H9 (cell line): ENCODE results near the gene GSTM3. TPM values are rescaled to one million over a fixed set of nuclear protein-coding genes. Genes with fewer than 3 reads are reported as not detected.

Experiments
- DNase-seq: peaks from one replicate; pipeline ENCODE4 v3.0.0-alpha.2; 2017
- H2AFZ ChIP-seq: one replicate; pipeline ENCODE4 v1.6.1; 2013; ENCODE audit warnings: mild to moderate bottlenecking, low read length, control low read depth, moderate library complexity
- H2AK5ac ChIP-seq: 2 replicates; pipeline ENCODE4 v1.6.1; 2013; ENCODE audit warnings: low read length, control low read depth, mixed read lengths; ENCODE audit not compliant: insufficient read length
- H2BK120ac ChIP-seq: one replicate; pipeline ENCODE4 v1.6.1; 2013; ENCODE audit warnings: low read depth, mild to moderate bottlenecking, low read length, control low read depth, inconsistent platforms; ENCODE audit not compliant: poor library complexity, severe bottlenecking
- H2BK12ac ChIP-seq: 2 replicates; pipeline ENCODE4 v1.6.1; 2013; ENCODE audit warnings: low read length, control low read depth, mixed read lengths, low read depth; ENCODE audit not compliant: insufficient read length
- H2BK15ac ChIP-seq: 2 replicates; pipeline ENCODE4 v1.6.1; 2013; ENCODE audit warnings: low read depth, low read length, control low read depth
- H2BK20ac ChIP-seq: one replicate; pipeline ENCODE4 v1.6.1; 2013; ENCODE audit warnings: low read depth, mild to moderate bottlenecking, low read length, control low read depth, inconsistent platforms; ENCODE audit not compliant: poor library complexity, severe bottlenecking
- H2BK5ac ChIP-seq: 2 replicates; pipeline ENCODE4 v1.6.1; 2013; ENCODE audit warnings: low read length, control low read depth, mixed read lengths; ENCODE audit not compliant: insufficient read length
- H3K14ac ChIP-seq: 2 replicates; pipeline ENCODE4 v1.6.1; 2013; ENCODE audit warnings: low read length, control low read depth; ENCODE audit not compliant: insufficient read depth
- H3K18ac ChIP-seq: 2 replicates; pipeline ENCODE4 v1.6.1; 2013; ENCODE audit warnings: low read depth, mild to moderate bottlenecking, mixed read lengths, low read length, control low read depth; ENCODE audit not compliant: insufficient read length
- H3K23ac ChIP-seq: 2 replicates; pipeline ENCODE4 v1.6.1; 2013; ENCODE audit warnings: low read length, control low read depth, mixed read lengths, low read depth; ENCODE audit not compliant: insufficient read length
- H3K23me2 ChIP-seq: 2 replicates; pipeline ENCODE4 v1.6.1; 2013; ENCODE audit warnings: low read depth, mild to moderate bottlenecking, mixed read lengths, low read length, control low read depth; ENCODE audit not compliant: insufficient read length, poor library complexity, severe bottlenecking
- H3K27ac ChIP-seq: 2 replicates; pipeline ENCODE4 v1.5.1; 2013; ENCODE audit warnings: low read length, control low read depth, mixed read lengths, low read depth; ENCODE audit not compliant: insufficient read length
- H3K27me3 ChIP-seq: 2 replicates; pipeline ENCODE4 v1.6.1; 2013; ENCODE audit warnings: low read length, control low read depth, inconsistent platforms; ENCODE audit not compliant: insufficient read depth
- H3K4ac ChIP-seq: 2 replicates; pipeline ENCODE4 v1.6.1; 2013; ENCODE audit warnings: low read depth, mild to moderate bottlenecking, control low read depth, inconsistent platforms, low read length, moderate library complexity
- H3K4me1 ChIP-seq: 2 replicates; pipeline ENCODE4 v1.6.1; 2013; ENCODE audit warnings: low read length, control low read depth, inconsistent platforms; ENCODE audit not compliant: insufficient read depth
- H3K4me2 ChIP-seq: 2 replicates; pipeline ENCODE4 v1.6.1; 2013; ENCODE audit warnings: low read length, control low read depth, mixed read lengths; ENCODE audit not compliant: insufficient read length, insufficient read depth
- H3K56ac ChIP-seq: 2 replicates; pipeline ENCODE4 v1.6.1; 2013; ENCODE audit warnings: low read depth, mild to moderate bottlenecking, mixed read lengths, low read length, control low read depth; ENCODE audit not compliant: insufficient read length
- H3K79me1 ChIP-seq: 2 replicates; pipeline ENCODE4 v1.6.1; 2013; ENCODE audit warnings: low read depth, mild to moderate bottlenecking, moderate library complexity, low read length, control low read depth, inconsistent platforms; ENCODE audit not compliant: insufficient read depth, poor library complexity, severe bottlenecking
- H3K79me2 ChIP-seq: 2 replicates; pipeline ENCODE4 v1.6.1; 2013; ENCODE audit warnings: low read length, control low read depth, inconsistent platforms; ENCODE audit not compliant: insufficient read depth
- H3K9ac ChIP-seq: 2 replicates; pipeline ENCODE4 v1.6.1; 2013; ENCODE audit warnings: low read length, control low read depth, mixed read lengths; ENCODE audit not compliant: insufficient read length; ENCODE audit errors: extremely low read depth
- H3K9me3 ChIP-seq: one replicate; pipeline ENCODE4 v1.6.1; 2013; ENCODE audit warnings: low read depth, low read length, inconsistent platforms; ENCODE audit not compliant: control insufficient read depth
- H3T11ph ChIP-seq: one replicate; pipeline ENCODE4 v1.6.1; 2013; ENCODE audit warnings: mild to moderate bottlenecking, low read length, control low read depth, inconsistent platforms
- H4K20me1 ChIP-seq: one replicate; pipeline ENCODE4 v1.6.1; 2013; ENCODE audit not compliant: control insufficient read depth, insufficient read length, insufficient read depth
- H4K5ac ChIP-seq: 2 replicates; pipeline ENCODE4 v1.6.1; 2013; ENCODE audit warnings: low read depth, mild to moderate bottlenecking, mixed read lengths, low read length, control low read depth; ENCODE audit not compliant: insufficient read length
- H4K8ac ChIP-seq: replicated peaks from 2 replicates; pipeline ENCODE4 v1.6.1; 2013; ENCODE audit warnings: low read length, control low read depth, mixed read lengths, low read depth; ENCODE audit not compliant: insufficient read length
- H4K91ac ChIP-seq: 2 replicates; pipeline ENCODE4 v1.6.1; 2013; ENCODE audit warnings: low read depth, mild to moderate bottlenecking, moderate library complexity, mixed read lengths, low read length, control low read depth; ENCODE audit not compliant: insufficient read length
- H3K27ac Mint-ChIP-seq, 3 experiments: 2 replicates in 2 of 3; 3 replicates in 1 of 3; pipeline ENCODE4 v1.8.0; 2020 to 2021; ENCODE audit warnings: mixed read lengths in 3 of 3, mild to moderate bottlenecking in 1 of 3, moderate library complexity in 1 of 3
- H3K27me3 Mint-ChIP-seq: 2 replicates; pipeline ENCODE4 v1.8.0; 2021; ENCODE audit warnings: low read depth, mild to moderate bottlenecking, moderate library complexity, mixed read lengths
- H3K36me3 Mint-ChIP-seq, 3 experiments: 2 replicates in 2 of 3; 3 replicates in 1 of 3; pipeline ENCODE4 v1.8.0; 2020 to 2021; ENCODE audit warnings: low read depth in 3 of 3, mixed read lengths in 3 of 3; ENCODE audit not compliant: insufficient read depth in 1 of 3
- H3K4me1 Mint-ChIP-seq, 2 experiments: 2 replicates each; pipeline ENCODE4 v1.8.0; 2020; ENCODE audit warnings: mixed read lengths in 2 of 2
- H3K4me3 Mint-ChIP-seq, 2 experiments: 2 replicates in 1 of 2; 3 replicates in 1 of 2; pipeline ENCODE4 v1.8.0; 2020 to 2021; ENCODE audit warnings: mild to moderate bottlenecking in 2 of 2, mixed read lengths in 2 of 2, moderate library complexity in 1 of 2
- H3K9me3 Mint-ChIP-seq, 2 experiments: 2 replicates in 1 of 2; 3 replicates in 1 of 2; pipeline ENCODE4 v1.8.0; 2020; ENCODE audit warnings: mild to moderate bottlenecking in 2 of 2, mixed read lengths in 2 of 2, moderate library complexity in 1 of 2
- CTCF ChIP-seq: fragments of 200-600 bp; sonication (generic); conservative IDR thresholded peaks from 3 replicates; pipeline ENCODE4 v1.8.0; 2021; ENCODE audit warnings: antibody characterized with exemption, mild to moderate bottlenecking
- WGBS: extraction: QIAGEN DNeasy Blood & Tissue Kit; methylation state at CpG from one replicate; pipeline ENCODE4 v1.1.7; 2013; ENCODE audit warnings: missing lambda C conversion rate, low lambda C conversion rate, mixed read lengths; ENCODE audit not compliant: insufficient read length; ENCODE audit errors: extremely low coverage; 5-methylcytosine and 5-hydroxymethylcytosine counted together
- total RNA-seq: library from RNA; stranded (reverse); gene quantifications from 2 replicates; pipeline ENCODE4 v1.2.1, GENCODE V29; 2021

The GSTM3 gene
- total RNA-seq, 1 experiment from 2014 or later, result 3.5 TPM

- Mint-ChIP-seq H3K36me3 (peaks cover 2 to 5% (median 4%) of the 10 kb centered on the region in 3 experiments; a peak in 4 of 7 replicates), H3K27me3 (peaks cover 25% of the 10 kb centered on the region), H3K4me1 (peaks cover 9 to 22% of the 10 kb centered on the region in 2 experiments; a peak in 3 of 4 replicates), H3K9me3 (peaks cover 11 to 17% of the 10 kb centered on the region in 2 experiments), H3K4me3 (no peak overlapping the region), H3K27ac (no peak overlapping the region)
- H3K4ac ChIP-seq, result no peak overlapping the region
- H3K23me2 ChIP-seq, result no peaks in the 10 kb centered on the region
- no peak overlapping the region for H3K27ac ChIP-seq
- H3K79me2 ChIP-seq, result no peaks in the 10 kb centered on the region
- H3K23ac ChIP-seq, result no peak overlapping the region
- H3T11ph ChIP-seq, result no peak overlapping the region
- no peak overlapping the region for H3K9ac ChIP-seq
- no peak overlapping the region for H2AFZ ChIP-seq
- H3K9me3 ChIP-seq, result peaks cover 11% of the 10 kb centered on the region
- TF ChIP-seq CTCF, result no peak
- H2BK120ac ChIP-seq, result no peak overlapping the region
- no peak overlapping the region for H2AK5ac ChIP-seq
- no peaks in the 10 kb centered on the region for H4K20me1 ChIP-seq
- no peak overlapping the region for H2BK20ac ChIP-seq
- H2BK12ac ChIP-seq, result no peak overlapping the region
- H3K4me2 ChIP-seq, result no peak overlapping the region
- H4K91ac ChIP-seq, result no peak overlapping the region
- H3K18ac ChIP-seq, result no peak overlapping the region
- no peaks in the 10 kb centered on the region for H3K27me3 ChIP-seq
- H4K8ac ChIP-seq, result no peak overlapping the region
- H2BK5ac ChIP-seq, result no peak overlapping the region
- H3K4me1 ChIP-seq, result no peaks in the 10 kb centered on the region
- no CpG with 5 or more reads among the region's 6 CpGs for WGBS
- H3K56ac ChIP-seq, result no peak overlapping the region
- no peaks in the 10 kb centered on the region for H3K79me1 ChIP-seq
- H4K5ac ChIP-seq, result no peak overlapping the region
- H2BK15ac ChIP-seq, result no peak overlapping the region
- H3K14ac ChIP-seq, result no peak overlapping the region
- no peak for DNase-seq
These were observed 10.2 kb downstream of the GSTM3 start for GRCh38 chr1:109730666-109731065.
